Body of pancreas (tissue), 4 donors: ENCODE measurements around the gene CCDC134.

ENCODE experiments used
- POLR2A ChIP-seq, 3 donors: fragments of 450-650 bp; IDR thresholded peaks; one replicate each; pipeline ENCODE4 v1.6.1; 2016; ENCODE audit warnings: antibody characterized with exemption in 3 of 3, mild to moderate bottlenecking in 2 of 3
- TF ChIP-seq, protein P1 (sequence below), 7 experiments: fragments of 450-650 bp in 4 of 7; fragments of 200-600 bp in 3 of 7; sonication (generic) in 3 of 7; IDR thresholded peaks; one replicate each; pipeline ENCODE4 v1.5.1; 2016 to 2019; ENCODE audit warnings: antibody characterized with exemption in 7 of 7

DNA sequence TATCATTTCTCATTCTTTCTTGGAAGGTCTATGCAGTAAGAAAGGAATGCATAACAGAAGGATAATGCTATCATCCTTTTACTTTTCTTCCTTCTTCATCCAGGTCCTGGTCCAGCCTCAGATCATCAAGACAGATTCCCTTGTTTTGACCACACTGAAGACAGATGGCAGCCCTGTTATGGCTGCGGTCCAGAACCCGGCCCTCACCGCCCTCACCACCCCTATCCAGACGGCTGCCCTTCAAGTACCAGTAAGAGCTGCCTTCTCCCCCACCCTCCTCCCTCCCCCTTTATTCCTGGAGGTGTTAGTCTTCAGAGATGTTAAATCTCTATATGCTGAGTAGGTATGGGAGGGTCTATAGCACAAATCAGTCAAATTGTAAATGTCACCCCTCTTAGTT is 70.3 kb downstream of the CCDC134 start:
- TF ChIP-seq, protein P1, sequence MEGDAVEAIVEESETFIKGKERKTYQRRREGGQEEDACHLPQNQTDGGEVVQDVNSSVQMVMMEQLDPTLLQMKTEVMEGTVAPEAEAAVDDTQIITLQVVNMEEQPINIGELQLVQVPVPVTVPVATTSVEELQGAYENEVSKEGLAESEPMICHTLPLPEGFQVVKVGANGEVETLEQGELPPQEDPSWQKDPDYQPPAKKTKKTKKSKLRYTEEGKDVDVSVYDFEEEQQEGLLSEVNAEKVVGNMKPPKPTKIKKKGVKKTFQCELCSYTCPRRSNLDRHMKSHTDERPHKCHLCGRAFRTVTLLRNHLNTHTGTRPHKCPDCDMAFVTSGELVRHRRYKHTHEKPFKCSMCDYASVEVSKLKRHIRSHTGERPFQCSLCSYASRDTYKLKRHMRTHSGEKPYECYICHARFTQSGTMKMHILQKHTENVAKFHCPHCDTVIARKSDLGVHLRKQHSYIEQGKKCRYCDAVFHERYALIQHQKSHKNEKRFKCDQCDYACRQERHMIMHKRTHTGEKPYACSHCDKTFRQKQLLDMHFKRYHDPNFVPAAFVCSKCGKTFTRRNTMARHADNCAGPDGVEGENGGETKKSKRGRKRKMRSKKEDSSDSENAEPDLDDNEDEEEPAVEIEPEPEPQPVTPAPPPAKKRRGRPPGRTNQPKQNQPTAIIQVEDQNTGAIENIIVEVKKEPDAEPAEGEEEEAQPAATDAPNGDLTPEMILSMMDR (IDR thresholded peaks at IDR 0.05) = no peak
- TF ChIP-seq POLR2A (IDR thresholded peaks at IDR 0.05) = no peak
